Effector CD4-positive, alpha-beta T cell (primary cell): ENCODE measurements around the gene CIRBP.

Source experiments
- DNase-seq: peaks from one replicate; pipeline ENCODE4 v3.0.0-alpha.2; 2020

CIRBP gene

DNA sequence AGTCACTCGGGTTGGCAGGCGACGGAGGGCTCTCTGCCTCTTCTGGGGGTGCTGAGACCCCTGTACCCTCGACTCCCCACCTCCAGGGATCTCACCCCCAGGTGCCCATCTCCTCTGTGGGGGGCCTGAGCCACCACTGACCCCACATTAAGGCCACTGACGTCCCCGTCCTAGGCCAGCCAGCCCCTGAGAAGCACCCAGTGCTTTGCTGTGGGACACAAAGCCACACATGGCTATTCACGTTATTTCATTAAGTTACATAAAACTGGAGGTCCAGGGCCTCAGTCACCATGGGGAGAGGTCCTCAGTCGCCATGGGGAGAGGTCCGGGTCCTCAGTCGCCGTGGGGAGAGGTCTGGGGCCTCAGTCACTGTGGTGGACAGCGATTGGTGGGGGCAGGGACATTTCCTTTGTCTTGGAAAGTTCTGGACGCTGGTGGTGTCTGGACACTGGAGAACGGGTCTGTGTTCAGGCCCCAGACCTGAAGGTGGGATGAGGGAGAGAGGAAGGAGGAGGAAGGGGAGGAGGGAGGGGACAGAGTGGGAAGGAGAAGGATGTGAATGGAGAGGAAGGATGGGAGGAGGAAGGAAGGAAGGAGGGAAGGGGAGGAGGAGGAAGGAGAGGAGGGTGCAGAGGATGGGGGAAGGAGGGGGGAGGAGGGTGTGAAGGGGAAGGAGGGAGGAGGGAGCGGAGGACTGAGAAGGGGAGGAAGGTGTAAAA is 12.6 kb downstream of the CIRBP start:
- no peak for DNase-seq

DNA sequence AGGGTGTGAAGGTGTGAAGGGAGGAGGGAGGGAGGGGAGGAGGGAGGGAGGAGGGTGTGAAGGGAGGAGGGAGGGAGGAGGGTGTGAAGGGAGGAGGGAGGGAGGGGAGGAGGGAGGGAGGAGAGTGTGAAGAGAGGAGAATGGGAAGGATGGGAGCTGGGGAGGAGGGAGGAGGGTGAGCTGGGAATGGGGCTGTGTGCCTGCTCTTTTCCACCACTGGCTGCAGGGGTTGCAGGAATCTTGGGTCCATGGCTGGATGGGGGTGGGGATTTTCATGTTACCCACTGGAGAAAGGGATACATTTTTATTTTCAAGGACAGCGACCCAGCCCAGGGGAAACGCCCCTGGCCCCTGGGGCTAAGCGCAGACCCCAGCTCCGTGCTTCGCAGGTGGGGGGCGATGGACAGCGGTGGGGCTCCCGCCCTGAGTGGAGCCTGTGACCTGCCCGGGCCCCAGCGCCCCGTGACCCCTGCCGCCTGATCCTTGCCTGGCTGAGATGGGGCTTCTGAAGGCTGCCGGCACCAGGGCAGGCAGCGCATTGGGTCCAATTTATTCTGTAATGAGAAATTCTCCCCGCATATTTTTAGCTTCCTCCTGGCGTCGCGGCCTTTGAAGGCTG is 13.6 kb downstream of the CIRBP start:
- no peak for DNase-seq

DNA sequence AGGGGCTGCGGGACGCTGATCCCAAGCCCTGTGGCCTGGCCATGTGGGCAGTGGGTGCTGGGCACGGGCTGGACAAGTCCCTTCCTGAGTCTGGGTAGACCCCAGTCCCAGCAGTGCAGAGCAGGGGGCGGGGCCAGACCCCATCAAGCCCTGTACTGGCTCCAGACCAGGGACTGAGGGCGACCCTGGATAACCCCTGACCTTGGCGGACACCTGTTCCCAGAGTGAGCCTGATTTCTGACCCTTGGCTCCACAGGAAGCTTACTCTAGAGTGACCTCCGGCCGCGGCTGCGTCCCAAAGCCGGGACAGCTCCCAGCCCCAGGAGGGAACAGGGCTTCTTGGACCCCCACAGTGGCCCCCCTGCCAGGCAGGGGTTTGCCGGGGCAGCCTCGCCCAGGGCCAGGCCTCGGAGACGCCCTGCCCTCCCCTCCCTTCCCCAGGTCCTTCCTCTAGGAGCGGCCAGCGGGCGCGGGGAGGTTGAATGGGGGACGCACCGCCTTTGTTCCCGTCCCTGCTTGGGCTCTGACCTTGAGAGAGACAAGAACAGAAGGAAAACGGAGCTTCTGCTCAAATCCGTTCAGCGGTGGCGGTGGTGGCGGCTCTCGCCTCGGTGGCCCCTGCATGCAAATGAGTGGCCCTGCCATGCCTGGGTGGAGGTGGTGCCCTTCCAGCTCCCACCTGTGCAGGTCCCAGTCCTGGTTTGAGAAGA is 14.2 kb downstream of the CIRBP start:
- no peak for DNase-seq

DNA sequence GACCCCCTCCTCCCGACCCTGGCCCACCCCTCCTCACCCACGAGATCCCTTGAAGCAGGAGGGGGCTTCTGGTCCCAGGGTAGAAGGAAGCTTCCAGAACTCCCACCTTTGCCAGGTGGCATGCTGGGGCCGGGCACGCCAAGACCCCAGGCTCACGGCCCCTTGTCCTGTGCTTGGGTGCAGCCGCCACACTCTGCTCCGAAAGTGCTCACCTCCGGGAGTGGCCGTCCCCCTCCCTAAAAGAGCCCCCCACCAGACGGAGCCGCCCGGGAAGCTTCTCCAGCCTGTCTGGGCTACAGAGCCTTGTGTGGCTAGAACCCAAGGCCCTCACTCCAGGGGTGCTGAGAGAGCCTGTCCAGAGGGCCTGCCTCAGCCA is 14.8 kb downstream of the CIRBP start:
- DNase-seq = no peak

DNA sequence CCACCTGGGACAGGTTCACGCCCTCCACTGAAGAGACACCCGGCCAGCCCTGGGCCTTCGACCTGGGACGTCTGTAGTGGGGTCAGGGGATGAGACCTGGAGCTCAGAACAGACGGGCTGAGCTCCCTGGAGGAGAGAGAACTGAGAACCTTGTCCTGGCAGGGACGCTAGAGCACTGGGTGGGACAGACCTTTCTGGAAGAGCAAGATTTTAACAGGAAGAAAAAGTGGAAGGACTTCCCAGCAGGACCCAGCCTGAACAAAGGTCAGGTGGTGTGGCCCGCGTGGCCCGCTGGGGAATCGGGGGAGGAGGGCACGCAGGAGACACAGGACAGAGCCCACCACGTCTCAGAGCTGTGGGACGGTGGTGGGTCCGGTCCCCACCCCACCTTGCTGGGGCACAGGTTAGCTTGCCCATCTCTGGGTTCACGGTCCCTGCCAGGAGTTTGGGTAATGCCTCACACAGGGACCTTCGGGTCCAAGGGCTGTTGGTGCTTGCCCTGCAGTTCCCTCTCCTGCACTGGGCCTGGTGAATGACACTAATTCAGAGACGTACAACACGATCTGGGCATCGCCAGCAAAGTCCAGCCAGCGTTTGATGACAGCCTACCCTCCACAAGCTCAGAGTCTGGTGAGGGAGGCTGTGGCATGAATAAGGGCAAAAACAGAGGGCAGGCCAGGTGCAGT is 15.3 kb downstream of the CIRBP start:
- DNase-seq = no peak

DNA sequence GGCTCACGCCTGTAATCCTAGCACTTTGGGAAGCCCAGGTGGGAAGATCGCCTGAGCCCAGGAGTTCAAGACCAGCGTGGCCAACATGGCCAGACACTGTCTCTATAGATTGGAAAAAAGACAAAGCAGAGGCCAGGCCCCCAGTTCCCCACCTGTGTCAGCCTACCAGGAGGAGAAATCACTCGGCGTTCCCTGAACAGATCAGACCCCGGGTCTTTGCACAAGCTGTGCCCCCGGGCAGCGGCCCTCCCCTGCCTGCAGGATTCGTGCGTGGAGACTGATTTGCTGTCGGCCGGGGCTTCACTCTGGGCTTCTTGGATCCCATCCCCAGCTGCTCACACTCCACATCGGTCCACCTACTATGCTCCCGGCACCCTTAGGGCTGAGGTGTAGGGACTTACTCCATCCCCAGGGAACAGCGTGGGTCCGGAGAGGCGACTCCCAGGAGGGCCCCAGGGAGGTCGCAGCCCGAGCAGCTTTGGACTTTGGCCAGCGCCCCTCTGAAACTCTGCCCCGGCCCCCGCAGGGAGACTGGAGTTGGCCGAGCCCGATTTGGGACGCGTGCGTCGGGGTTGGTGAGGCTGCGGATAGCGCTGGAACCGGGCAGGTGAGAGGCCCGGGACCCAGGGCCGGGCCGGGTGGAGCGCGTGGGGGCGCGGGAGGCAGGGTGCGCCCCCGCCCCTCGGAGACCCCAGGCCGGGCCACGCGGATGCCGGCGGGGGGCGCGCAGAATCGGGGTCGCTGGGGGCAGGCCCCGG is 16.0 kb downstream of the CIRBP start:
- DNase-seq = no peak

DNA sequence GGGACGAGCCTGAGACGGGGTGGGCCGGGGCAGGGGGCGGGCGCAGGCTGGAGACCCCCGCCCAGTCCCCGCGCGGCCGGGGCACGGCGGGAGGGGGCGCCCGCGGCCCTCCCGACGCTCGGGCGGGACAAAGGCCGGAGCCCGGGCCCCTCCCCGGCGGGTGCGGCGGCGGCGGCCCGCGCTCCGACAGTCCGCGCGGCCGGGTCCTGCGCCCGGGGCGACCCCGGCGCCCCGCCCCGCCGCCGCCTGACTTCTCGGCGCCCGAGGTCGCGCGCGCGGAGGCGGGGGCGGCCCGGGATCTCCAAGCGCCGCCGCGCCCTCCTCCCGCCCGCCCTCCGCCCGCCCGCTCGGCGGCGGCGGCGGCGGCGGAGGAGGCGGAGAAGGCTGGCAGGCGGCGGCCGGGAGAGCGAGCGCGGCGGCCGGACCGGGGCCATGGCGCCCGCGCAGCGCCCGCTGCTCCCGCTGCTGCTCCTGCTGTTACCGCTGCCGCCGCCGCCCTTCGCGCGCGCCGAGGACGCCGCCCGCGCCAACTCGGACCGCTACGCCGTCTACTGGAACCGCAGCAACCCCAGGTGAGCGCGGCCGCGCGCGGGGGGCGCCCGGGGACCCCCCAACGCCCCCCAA is 16.7 kb downstream of the CIRBP start, which contains the start of gene EFNA2:
Gene EFNA2 (plus strand): TSS at position 137 of the 624 bp plus-strand sequence. CDS start 296 bp downstream, at position 433.
- DNase-seq = no peak

DNA sequence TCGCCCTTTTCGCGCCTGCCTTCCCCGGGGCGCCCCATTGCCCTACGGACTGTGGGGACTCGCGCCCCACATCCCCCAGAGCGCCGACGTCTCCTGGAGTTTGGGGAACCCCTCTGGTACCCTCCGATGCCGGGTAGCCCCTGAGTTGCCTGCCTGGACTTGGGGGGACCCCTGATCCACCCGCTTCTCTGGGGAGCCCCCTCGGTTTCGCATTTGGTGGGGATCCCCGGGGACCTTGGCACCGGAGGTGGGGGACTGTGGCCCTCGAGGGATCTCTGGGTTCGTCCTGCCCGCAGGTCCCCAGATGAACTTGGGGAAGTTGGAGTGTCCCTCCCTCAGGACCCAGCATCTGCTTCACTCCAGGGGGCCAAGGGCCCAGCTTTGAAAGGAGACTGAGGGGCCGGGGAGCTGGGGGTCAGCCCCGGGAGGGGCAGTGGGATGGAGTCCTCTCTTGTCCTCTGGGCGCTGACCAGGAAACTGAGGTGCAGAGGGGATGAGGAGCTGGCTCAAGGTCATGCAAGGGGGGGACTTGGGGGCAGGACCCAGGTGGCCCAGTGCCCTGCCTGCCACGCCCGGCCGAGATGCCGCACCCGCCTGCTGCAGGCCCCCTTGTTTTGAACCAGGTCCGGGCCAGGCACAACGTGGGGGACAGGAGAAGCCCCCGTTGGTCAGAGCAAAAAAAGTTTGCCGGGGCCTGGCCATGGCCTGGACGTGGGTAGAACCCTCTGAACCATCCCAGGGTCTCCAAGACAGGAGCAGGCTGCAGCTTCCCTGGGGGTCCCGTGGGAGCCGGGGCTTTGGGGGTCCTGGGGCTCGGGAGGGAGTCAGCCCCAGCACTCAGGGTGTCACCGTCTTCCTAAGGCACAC is 17.6 kb downstream of the CIRBP start:
- DNase-seq = no peak

DNA sequence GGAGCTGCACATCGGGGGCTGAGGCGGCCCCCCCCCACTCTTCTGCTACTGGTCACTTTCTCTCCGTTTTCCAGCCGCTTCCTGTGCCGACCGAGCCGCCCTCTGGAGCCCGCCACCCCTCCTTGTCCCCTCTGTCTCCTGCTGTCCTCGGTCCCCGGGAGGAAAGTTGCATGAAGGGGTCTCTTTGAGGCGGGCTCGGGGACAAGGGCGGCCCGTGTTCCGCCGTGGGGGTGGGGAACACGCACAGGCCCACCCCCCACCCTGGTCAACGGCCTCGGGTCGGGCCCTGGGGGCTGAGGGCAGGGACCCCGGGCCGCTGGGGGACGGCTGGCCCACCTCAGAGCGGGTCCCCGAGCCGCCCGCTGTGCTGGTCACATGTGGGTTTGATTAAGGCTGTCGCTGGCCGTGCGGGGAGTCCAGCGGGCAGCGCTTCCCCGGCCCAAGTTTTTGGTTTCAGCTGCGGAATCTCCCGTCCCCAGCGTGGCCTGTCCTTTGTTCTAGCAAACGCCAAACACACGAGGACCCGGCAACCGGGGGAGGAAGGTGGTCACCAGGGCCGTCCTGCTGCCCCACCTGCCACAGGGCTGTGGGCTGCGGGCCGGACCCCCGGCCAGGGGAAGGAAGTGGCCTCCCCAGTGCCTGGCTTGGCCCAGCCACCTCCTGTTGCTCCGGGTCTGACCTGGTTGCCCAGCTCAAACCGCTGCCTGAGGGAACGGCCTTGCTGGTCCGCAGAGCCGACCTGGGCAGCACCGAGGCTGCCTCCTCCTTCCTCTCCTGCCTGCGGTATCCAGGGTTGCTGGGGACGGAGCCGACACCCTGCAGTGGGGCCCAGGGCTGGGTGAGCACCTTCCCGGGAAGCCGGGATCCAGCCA is 18.5 kb downstream of the CIRBP start:
- no peak for DNase-seq

DNA sequence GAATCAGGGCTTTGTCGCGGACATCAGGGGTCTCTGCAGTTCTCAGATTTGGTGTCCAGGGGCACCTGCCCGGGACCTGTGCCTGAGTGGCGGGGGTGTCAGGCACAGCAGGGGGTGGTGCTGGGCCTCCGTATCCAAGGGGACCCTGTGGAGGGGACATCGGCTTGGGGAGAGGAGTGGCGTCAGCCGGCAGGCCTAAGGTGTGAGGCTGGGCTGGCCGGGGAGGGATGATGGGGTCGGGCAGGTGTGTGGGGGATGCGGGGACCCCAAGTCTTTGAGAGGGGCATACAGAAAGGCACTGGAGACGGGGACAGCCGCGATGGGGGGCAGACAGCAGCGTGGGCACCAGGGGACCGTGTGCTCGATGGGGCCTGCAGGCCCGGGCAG is 19.1 kb downstream of the CIRBP start:
- DNase-seq = no peak

DNA sequence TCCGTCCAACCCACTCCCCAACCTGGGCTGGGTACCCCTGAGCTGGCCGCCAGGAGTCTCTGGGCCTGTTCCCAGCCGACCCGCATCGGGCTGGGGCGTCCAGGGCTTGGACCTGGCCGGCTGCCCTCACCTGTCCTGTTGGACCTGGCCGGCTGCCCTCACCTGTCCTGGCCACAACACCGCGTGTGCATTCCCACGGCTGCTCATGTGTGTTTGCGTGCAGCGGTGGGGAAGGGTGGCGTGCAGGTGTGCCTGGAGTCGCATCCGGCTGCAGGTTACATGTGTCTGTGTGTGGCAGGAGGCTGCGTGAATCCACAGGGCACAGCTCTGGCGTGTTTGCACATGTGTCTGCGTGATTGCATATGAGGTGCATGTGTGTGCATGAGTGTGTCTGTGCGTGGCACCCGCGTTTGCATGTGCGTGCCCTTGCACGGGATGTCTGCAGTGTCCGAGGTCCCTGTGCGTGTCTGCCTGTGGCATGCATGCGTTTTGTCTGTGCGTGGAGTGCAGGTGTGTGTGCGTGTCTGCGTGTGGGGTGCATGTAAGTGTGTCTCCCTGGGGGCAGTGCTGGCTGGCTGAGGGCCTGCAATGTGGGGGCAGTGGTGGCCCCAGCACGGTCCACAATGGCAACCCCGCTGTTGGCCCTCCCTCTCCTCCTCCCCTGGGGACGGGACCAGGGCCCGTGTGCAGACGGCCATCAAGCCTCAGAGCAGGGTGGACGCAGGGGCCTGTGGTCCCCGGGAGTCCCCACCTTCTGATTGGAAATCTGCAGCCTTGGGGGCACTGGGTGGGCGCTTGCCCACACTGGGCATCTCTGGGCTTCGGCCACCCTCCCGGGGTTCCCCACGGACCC is 19.9 kb downstream of the CIRBP start:
- no peak for DNase-seq

DNA sequence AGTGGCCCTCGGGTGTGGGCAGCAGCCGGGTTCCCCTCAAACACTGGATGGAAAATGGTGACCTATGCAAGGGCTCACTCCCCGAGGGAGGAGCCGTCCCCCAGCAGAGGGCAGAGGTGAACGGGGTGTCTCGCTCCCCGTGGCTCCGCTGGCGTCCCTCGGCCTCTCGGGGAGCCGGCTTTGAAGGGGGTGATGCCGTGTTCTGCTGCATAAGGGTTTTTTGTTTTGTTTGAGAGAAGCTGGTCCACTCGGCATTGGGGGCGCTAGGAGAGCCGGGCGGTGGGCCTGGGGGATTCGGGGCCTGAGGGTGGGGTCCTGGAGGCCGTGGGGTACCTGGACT is 20.5 kb downstream of the CIRBP start:
- DNase-seq = no peak

DNA sequence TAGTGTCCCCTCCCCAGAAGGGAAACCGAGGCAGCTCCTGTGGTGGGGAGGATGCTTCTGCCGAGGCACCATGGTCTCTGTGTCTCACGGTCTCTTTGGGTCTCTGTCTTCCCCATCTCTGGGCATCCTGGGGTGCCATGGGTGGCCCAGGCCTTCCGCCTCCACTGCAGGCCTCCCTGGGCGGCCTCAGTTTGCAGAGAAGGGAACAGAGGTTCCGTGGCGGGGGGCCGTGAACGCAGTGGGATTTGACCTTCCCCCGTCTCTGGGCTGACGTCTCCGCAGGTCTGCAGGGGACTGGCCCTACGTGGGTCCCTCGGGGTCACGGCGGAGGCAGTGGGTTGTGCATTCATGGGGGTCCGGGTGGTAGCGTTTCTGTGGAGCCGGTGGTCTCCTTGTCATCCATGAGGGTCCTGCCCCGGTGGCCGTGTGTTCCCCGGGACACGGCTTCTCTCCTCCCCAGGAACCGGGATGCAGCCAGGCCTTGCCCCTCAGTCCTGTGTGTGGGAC is 21.1 kb downstream of the CIRBP start:
- DNase-seq = no peak

DNA sequence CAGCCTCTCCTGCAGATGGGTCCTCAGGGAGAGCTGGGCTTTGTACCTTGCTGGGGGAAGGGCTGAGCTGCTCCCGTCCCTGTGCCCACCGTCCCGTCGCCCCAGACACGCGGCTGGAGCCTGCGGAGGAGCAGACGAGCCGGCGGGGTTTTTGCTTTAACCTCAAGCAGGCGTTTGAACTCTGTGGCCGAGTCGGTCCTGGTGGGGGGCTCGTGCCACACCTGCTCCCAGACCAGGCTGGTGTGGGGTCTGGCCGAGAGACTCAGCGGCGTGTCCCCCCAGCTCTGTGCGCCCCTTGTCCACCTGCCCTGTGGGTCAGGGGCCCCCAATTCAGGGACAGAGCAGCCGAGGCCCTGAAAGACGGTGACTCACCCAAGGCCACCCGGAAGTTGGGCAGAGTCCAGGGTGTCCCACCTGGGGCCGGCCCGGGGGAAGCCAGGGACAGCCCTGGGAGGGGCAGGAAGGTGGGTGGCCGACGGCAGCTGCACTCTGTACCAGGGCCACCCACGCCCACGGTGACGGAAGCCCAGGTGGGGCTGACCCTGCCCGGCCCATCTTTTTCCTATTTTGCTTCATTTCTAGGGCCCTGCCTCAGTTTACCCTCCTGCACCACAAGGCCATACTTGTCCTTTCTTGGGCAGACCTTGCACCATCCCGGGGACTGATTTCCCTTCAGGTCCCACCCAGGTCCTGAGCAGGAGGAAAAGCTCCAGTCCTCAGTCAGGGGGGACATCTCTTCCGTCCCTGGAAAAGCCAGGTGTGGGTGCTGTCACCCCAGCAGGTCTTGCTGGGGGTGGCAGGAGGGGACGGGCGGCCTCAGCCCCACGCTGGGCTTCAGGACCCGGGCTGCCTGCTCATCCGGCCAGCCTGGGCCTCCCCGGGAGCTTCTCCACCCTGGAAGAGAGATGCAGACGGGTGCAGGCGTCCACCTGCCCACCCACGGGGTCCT is 21.8 kb downstream of the CIRBP start:
- no peak for DNase-seq

DNA sequence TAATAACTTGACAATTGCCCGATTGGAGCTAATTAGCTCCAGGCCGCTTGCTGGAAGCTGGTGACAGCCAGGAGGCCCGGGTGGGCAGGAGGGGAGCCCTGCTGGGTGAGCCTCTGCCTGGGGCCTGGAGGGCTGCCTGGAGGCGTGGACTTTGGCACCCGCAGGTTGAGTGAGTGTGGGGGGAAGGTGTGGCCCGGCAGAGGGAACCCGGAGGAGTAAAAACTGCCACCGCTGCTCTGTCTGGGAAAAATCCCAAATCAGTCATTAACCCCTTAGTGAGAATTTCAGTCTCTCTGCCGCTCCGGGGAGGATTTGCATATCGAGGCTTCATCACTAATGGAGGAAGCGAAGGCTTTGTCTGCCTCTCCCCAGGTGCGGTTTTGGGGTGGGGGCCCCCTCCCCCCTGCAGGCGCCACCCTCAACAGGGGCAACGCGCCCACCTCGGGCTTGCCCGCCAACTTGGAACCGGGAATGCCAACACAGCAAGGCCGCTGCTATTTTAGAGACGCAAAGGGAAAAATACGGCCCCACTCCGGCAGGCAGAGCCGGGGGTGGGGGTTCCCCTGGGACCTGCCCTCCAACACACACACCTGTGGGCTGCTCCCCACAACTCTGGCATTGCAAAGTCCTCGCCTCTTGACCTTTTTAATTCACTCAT is 22.8 kb downstream of the CIRBP start:
- DNase-seq = no peak

DNA sequence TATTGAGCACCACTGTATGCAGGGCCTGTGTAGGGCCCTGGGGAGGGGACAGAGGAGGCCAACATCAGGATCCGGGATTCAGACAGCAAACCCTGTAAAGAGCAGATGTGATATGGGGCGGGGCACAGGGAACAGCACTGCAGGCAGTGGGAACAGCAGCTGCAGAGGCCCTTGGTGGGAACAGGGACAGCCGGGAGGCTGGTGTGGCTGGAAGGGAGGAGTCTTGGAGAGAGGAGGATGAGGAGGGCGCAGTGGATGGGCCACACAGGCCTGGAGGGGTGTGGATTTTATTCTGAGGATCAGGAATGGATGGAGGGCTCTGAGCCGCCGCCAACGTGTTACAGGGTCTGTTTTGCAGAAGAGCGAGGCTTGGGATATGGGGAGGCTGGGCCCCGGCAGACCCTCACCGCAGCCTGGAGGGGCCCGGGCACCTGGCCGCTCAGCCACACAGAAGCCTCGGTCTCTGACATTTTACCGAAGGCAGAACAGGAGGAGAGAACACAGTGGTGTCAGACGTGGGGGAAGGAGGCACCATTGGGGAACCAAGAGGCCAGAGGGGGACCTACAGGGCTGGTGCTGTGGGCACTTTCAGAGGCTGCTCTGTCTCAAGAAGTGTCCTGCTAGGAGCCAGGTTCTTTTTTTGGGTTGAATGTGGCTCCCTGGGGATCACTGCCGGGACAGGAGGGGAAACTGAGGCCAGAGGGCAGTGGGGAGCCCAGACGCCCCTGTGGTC is 23.5 kb downstream of the CIRBP start:
- no peak for DNase-seq
